Islet of Langerhans (tissue), 1 donor: ENCODE measurements around the gene SYT15.
"Not testable (repeated sequence)": the region's sequence is repeated elsewhere in the genome, so short reads cannot be mapped to it uniquely, and the experiment has no call there.

Experiments used
- FAIRE-seq: peaks from one replicate; lab custom pipeline; 2011; peaks lifted over from hg19 to GRCh38; lab: Jason Lieb, UNC

The SYT15 gene

DNA sequence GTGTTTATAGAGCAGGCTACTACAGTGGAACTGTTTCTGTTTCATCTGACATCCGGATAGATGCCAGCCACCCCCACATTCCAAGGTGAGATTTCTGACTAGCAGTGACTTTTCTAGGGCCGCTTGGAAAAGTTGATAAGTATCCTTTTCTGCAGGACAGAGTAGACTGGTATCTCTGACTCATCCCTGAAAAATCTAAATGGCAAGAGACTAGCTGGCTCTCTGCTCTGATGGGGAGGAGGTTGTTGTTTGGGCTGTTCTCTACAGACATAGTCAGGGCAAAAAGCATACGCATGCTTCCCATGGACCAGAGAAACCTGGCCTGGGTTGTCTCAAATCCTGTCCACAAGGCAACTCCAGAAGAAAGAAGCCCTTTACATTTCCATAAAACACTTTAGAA lies 10.7 kb downstream of the SYT15 start:
- FAIRE-seq = not testable (repeated sequence)

DNA sequence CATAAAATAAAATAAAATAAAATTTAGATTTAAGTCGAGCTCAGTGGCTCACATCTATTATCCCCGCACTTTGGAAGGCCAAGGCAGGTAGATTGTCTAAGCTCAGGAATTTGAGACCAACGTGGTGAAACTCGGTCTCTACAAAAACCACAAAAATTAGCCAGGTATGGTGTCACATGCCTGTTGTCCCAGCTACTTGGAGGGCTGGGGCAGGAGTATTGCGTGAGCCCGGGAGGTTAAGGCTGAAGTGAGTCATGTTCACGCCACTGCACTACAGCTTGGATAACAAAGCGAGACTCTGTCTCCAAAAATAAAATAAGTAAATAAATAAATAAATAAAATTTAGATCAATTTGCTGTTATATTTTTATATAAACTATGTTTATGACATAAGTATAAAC lies 12.1 kb downstream of the SYT15 start:
- not testable (repeated sequence) for FAIRE-seq

GRCh38 chr10:46593307-46593706 lies 14.4 kb downstream of the SYT15 start:
- FAIRE-seq = not testable (repeated sequence)

GRCh38 chr10:46594453-46595063 lies 15.6 kb downstream of the SYT15 start:
- not testable (repeated sequence) for FAIRE-seq

DNA sequence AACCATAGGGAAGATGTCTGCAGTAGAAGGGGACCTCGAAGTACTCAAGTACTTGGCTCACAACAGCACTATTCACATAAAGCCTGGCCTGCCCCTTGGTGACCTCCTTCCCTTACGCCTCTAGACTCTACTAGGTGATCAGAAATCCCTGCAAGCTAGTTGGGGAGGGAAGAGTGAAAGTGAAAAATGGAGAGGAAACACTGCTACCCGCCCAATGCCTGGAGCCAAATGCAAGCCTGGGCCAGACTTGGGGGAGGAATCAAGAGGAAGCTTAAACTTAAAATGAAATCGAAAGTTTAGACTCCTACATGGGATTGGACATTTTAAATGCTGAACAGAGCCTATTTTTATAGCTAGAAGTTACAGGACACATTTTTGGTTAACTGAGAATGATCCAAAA lies 17.6 kb downstream of the SYT15 start:
- FAIRE-seq = not testable (repeated sequence)

- FAIRE-seq = not testable (repeated sequence)
Observed at GRCh38 chr10:46597616-46598246, 18.8 kb downstream of the SYT15 start.

DNA sequence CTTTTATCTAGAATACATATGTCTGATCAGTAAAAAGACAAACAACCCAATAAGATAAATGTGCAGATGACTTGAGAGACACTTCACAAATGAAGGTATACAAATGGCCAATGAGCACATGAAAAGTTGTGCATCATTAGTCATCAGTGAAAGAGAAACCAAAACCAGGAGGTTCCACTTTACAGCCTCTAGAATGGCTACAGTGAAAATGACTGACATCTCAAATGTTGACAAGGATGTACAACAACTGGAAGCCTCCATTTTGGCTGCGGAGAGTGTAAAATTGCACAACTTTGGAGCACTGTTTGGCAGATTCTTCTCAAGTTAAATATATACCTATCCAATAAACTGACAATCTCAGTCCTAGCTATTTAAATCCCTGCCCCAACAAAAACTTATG lies 21.6 kb downstream of the SYT15 start:
- not testable (repeated sequence) for FAIRE-seq

GRCh38 chr10:46615540-46615939 lies 36.6 kb downstream of the SYT15 start:
- FAIRE-seq = not testable (repeated sequence)

DNA sequence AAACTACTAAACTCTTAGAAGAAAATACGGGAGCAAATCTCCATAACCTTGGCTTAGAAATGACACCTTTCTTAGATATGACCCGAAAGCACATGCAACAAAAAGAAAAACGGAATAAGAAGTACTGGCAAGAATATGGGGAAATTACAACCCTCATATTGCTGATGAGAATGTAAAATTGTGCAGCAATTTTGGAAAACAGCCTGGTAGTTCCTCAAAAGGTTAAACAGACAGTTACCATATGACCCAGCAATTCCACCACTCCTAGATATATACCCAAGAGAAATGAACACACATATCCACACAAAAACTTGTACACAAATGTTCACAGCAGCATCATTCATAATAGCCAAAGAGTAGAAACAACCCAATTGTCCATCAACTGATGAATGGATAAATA lies 37.3 kb downstream of the SYT15 start:
- FAIRE-seq = not testable (repeated sequence)

- not testable (repeated sequence) for FAIRE-seq
Observed at GRCh38 chr10:46617134-46617533, 38.2 kb downstream of the SYT15 start.

GRCh38 chr10:46617913-46618312 lies 39.0 kb downstream of the SYT15 start:
- FAIRE-seq = not testable (repeated sequence)

DNA sequence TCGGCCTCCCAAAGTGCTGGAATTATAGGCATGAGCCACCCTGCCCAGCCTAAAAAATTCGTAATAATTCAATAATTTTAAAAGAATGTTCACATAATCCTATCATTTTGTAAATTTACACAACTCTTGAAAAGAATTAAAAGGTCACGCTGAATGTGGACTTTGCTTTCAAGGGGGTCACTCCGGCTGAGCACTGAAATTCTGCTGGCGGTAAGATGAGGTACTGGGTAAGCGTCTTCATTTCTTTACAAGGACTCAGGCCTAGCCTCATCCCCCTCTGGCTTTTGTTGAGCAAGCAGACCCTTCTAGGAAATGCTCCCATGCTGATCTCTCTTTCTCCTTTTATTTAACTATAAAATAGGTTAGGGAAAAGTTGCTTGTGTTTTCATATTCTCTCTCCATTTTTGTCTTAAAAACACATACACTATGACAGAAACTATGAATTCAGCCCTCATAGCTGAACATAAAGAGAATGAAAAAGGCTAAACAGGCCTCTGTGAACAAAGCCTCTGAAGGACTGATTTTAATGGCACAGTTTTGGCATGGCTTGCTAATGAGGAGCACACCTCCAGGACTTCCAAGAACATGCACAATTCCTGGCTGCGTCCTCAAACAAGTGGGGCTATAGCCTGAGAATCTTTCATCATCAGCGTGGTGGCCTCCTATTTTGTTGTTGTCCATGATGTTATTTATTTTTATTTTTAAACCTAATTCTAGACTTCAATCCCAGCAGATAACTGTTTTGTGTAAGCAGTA lies 45.1 kb downstream of the SYT15 start:
- not testable (repeated sequence) for FAIRE-seq

DNA sequence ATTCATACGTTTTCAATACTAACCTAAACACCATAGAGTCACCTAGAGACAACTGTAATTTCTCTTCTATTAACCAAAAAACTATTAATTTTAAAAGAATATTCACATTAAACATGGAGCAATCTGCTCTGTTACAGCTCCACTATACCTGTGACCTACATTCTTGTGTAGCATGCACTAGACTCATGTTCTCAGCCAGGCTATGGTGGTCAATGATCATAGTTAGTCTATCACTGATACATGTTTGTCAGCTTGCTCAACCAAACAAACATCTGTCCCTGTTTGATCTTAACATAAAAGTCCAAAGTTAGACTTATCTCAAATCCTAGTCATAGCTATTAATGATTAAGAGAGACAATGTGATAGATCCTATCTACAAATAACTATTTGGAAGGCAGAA lies 50.9 kb downstream of the SYT15 start:
- not testable (repeated sequence) for FAIRE-seq

DNA sequence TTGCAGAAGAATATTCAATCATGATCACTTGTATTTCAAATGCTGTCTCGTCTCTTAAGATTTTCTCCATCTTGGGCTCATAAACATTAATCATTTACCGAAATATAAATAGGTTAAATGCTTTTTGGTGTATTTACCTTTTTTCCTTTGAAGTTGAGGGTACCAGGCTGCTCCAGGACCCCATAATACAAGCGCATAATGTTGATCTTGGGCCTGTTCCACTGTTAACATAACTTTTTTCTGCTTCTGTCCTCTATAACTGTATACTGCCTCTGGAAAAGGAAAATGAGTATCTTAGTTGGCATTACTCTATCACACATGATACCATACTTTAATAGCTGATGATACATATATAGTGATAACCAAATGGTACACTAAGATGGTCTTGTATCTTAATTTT lies 51.9 kb downstream of the SYT15 start:
- not testable (repeated sequence) for FAIRE-seq

- not testable (repeated sequence) for FAIRE-seq
Observed at GRCh38 chr10:46631683-46632082, 52.8 kb downstream of the SYT15 start.

DNA sequence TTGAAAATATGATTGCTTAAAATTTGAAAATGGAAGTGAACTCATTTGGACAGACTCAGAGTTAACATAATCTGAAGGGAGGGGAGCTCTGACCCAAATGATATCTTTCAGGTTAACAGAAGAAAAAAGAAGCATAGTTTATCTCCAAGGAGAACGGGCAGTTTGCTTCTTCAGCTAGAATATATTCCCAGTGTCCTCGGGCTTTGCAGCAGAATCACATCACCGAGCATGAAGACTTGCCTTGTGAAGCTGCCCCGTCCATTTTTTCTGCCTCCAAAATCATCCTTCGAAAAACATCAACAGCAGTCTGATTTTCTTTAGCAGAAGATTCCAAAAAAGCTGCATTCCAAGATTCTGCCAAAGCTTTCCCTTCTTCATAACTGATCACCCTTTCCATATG lies 55.8 kb downstream of the SYT15 start:
- not testable (repeated sequence) for FAIRE-seq

DNA sequence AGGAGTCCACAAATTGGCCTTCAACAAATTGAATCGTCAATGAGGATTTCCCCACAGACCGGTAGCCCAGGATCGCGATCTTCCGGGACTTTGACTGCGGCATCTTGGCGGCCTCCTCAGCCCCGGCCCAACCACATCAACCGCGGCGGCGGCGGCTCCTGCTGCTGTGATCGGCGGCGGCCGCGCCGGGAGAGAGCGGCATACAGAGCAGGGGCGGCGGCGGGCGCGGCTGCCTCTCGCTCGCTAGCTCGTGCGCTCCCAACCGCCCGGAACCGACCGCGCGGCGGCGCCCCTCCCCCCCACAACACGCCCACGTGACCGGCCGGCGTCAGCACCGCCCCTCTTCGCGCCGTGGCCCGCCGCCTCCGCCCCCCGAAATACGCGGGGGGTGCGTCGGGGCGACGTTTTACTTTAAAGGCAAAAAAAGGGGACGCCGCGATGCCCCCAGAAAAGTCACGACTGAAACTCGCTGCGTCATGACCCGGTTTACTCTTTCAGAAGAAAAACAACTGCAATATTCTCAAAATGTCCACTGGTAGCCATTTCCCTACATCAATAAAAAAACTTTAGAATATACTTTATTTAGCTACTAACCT lies 56.5 kb downstream of the SYT15 start:
- not testable (repeated sequence) for FAIRE-seq

DNA sequence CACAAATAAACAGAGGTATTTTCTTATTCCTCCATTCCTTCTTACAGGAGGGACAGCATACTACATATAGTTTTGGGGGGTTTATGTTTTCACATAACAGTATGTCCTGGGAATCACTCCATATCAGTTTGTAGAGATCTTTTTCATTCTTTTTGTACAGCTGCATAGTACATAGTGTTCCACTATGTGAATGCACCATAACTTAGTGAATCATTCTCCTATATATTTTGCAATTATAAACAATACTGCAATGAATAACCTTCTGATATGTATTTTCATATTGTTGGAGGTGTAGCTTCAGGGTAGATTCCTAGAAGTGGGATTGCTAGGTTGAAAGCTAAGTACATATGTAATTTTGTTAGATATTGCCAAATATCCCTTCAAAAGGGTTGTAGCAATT lies 61.1 kb downstream of the SYT15 start:
- not testable (repeated sequence) for FAIRE-seq
